K562 (cell line): ENCODE results near the gene UVRAG. TPM values are rescaled to one million over a fixed set of nuclear protein-coding genes. Genes with fewer than 3 reads are reported as not detected.

ENCODE experiments used
- ATAC-seq: fragments of 200-7000 bp; cut with Tn5 transposase; 3 replicates; pipeline ENCODE4 v1.9.1; 2020; ENCODE audit warnings: moderate library complexity
- BruUV-seq: library from RNA; stranded (reverse); fragments of 400-500 nt; replicated peaks from 2 replicates; lab custom pipeline; 2021; lab: Mats Ljungman, UMichigan
- CTCF ChIA-PET: fragments of 300-600 bp; formaldehyde crosslinking; extraction: SDS; loops from one replicate; lab custom pipeline; 2021; ENCODE audit warnings: low intra/inter-chr PET ratio; lab: Yijun Ruan, JAX
- POLR2A ChIA-PET: fragments of 300-600, 350-650 bp; sonication (Branson Sonifier 250); formaldehyde crosslinking; extraction: SDS; loops from one replicate; lab custom pipeline; 2021; ENCODE audit warnings: antibody characterized with exemption, inconsistent platforms; lab: Yijun Ruan, JAX
- DNase-seq, 4 experiments: peaks; one replicate each; pipeline versions ENCODE4 v3.0.0 to v3.0.0-alpha.2; 2011 to 2018; ENCODE audit warnings: low spot score in 3 of 4, mixed read lengths in 3 of 4; ENCODE audit errors: extremely low read depth in 1 of 4
- FAIRE-seq: peaks from 2 replicates; lab custom pipeline; 2011; peaks lifted over from hg19 to GRCh38; lab: Jason Lieb, UNC
- H2AFZ ChIP-seq: 2 replicates; pipeline ENCODE4 v1.6.0; 2011; ENCODE audit warnings: low read depth, low read length, control low read depth, inconsistent platforms
- H3K27ac ChIP-seq: fragments of 200-600 bp; 3 replicates; pipeline ENCODE4 v1.8.0; 2011; ENCODE audit warnings: low read depth, mild to moderate bottlenecking, control low read depth, inconsistent platforms, low read length, moderate library complexity, mixed read lengths; ENCODE audit errors: extremely low read depth
- H3K27me3 ChIP-seq, 2 experiments: fragments of 300-600 bp in 1 of 2; 2 replicates in 1 of 2; 3 replicates in 1 of 2; pipeline versions ENCODE4 v1.6.0 to v1.8.0; 2011; ENCODE audit warnings: inconsistent platforms in 2 of 2, low read length in 2 of 2, mild to moderate bottlenecking in 1 of 2, mixed read lengths in 1 of 2, moderate library complexity in 1 of 2; ENCODE audit not compliant: control insufficient read depth in 2 of 2, insufficient read depth in 2 of 2
- H3K36me3 ChIP-seq: fragments of 300-600 bp; 3 replicates; pipeline ENCODE4 v1.8.0; 2011; ENCODE audit warnings: mild to moderate bottlenecking, low read length, inconsistent platforms; ENCODE audit not compliant: control insufficient read depth, insufficient read depth
- H3K4me1 ChIP-seq, 2 experiments: fragments of 200-600 bp in 1 of 2; replicated peaks in 1 of 2; 2 replicates in 1 of 2; 3 replicates in 1 of 2; pipeline versions ENCODE4 v1.5.1 to v1.8.0; 2011; ENCODE audit warnings: inconsistent platforms in 2 of 2, low read length in 2 of 2, mild to moderate bottlenecking in 1 of 2, mixed read lengths in 1 of 2, moderate library complexity in 1 of 2; ENCODE audit not compliant: control insufficient read depth in 2 of 2, insufficient read depth in 2 of 2
- H3K4me2 ChIP-seq: 2 replicates; pipeline ENCODE4 v1.6.1; 2011; ENCODE audit warnings: low read length, control low read depth, inconsistent platforms, mixed read lengths; ENCODE audit not compliant: insufficient read depth
- H3K4me3 ChIP-seq: fragments of 200-600 bp; sonication (generic), shearing (Covaris generic); 2 replicates; pipeline ENCODE4 v1.5.1; 2016; ENCODE audit warnings: control low read depth, inconsistent platforms
- H3K79me2 ChIP-seq: fragments of 200-600 bp; 3 replicates; pipeline ENCODE4 v1.8.0; 2011; ENCODE audit warnings: low read length, inconsistent platforms; ENCODE audit not compliant: control insufficient read depth, insufficient read depth
- H3K9ac ChIP-seq, 2 experiments: 2 replicates each; pipeline versions ENCODE4 v1.6.0 to v1.6.1; 2011; ENCODE audit warnings: low read depth in 2 of 2, low read length in 2 of 2, control low read depth in 1 of 2, inconsistent platforms in 1 of 2, mild to moderate bottlenecking in 1 of 2, mixed read lengths in 1 of 2; ENCODE audit not compliant: insufficient read depth in 1 of 2
- H3K9me1 ChIP-seq: one replicate; pipeline ENCODE4 v1.6.0; 2011; ENCODE audit warnings: inconsistent platforms, mild to moderate bottlenecking, low read length, moderate library complexity; ENCODE audit not compliant: control insufficient read depth, insufficient read depth
- H3K9me3 ChIP-seq: replicated peaks from 2 replicates; pipeline ENCODE4 v1.5.1; 2011; ENCODE audit warnings: low read depth, low read length, inconsistent platforms; ENCODE audit not compliant: control insufficient read depth, insufficient read depth
- H4K20me1 ChIP-seq: replicated peaks from 2 replicates; pipeline ENCODE4 v1.6.1; 2011; ENCODE audit warnings: low read length, inconsistent platforms, mixed read lengths; ENCODE audit not compliant: control insufficient read depth, insufficient read depth
- ATF7 ChIP-seq: fragments of 450-650 bp; IDR thresholded peaks from 2 replicates; pipeline ENCODE4 v1.7.1; 2014; ENCODE audit warnings: mild to moderate bottlenecking, moderate library complexity
- DACH1 ChIP-seq: fragments of 450-650 bp; IDR thresholded peaks from 2 replicates; pipeline ENCODE4 v1.6.1; 2018; ENCODE audit not compliant: partially characterized antibody
- EZH2 ChIP-seq: IDR thresholded peaks from 2 replicates; pipeline ENCODE4 v1.6.1; 2012; ENCODE audit warnings: low read depth, mild to moderate bottlenecking, inconsistent platforms, low read length, borderline replicate concordance
- JUNB ChIP-seq: fragments of 450-650 bp; formaldehyde crosslinking; conservative IDR thresholded peaks from 2 replicates; pipeline ENCODE4 v1.4.0; 2020; ENCODE audit warnings: mild to moderate bottlenecking
- MCM5 ChIP-seq: fragments of 450-650 bp; IDR thresholded peaks from 2 replicates; pipeline ENCODE4 v1.6.1; 2016; ENCODE audit warnings: low read depth
- NBN ChIP-seq: fragments of 450-650 bp; IDR thresholded peaks from 2 replicates; pipeline ENCODE4 v1.6.1; 2016; ENCODE audit warnings: low read depth, mild to moderate bottlenecking
- RCOR1 ChIP-seq, 2 experiments: IDR thresholded peaks; 2 replicates each; pipeline ENCODE4 v1.6.1; 2012; ENCODE audit warnings: low read depth in 2 of 2, low read length in 2 of 2, borderline replicate concordance in 1 of 2, improper control_type of control experiment in 1 of 2
- SIN3B ChIP-seq: fragments of 450-650 bp; IDR thresholded peaks from 2 replicates; pipeline ENCODE4 v1.6.1; 2017; ENCODE audit warnings: low read depth, mild to moderate bottlenecking, moderate library complexity
- SOX6 ChIP-seq: fragments of 450-650 bp; IDR thresholded peaks from 2 replicates; pipeline ENCODE4 v1.6.1; 2014; ENCODE audit warnings: mild to moderate bottlenecking
- SUPT5H ChIP-seq: fragments of 450-650 bp; IDR thresholded peaks from 2 replicates; pipeline ENCODE4 v1.6.1; 2016
- TEAD1 ChIP-seq, 2 experiments: fragments of 450-650 bp in 1 of 2; sonication (generic) in 1 of 2; formaldehyde crosslinking; IDR thresholded peaks; 2 replicates each; pipeline versions ENCODE4 v1.4.0 to v1.8.0; 2020 to 2022; ENCODE audit warnings: mild to moderate bottlenecking in 2 of 2, missing genetic modification reagents in 1 of 2
- THRAP3 ChIP-seq: fragments of 450-650 bp; IDR thresholded peaks from 2 replicates; pipeline ENCODE4 v1.6.1; 2016; ENCODE audit warnings: mild to moderate bottlenecking, inconsistent platforms, borderline replicate concordance
- U2AF2 ChIP-seq: fragments of 200-400 bp; formaldehyde crosslinking; optimal IDR thresholded peaks from 2 replicates; pipeline ENCODE3; 2017; ENCODE audit warnings: low read depth, mild to moderate bottlenecking, low read length
- ZNF253 ChIP-seq: fragments of 250-450 bp; sonication (Bioruptor Pico); conservative IDR thresholded peaks from 2 replicates; pipeline ENCODE4 v1.6.1; 2021; ENCODE audit warnings: mild to moderate bottlenecking
- in situ Hi-C: fragments of 300-500 bp; cut with MboI; formaldehyde crosslinking; loops from 4 replicates; pipeline ENCODE4 v1.15.0; 2018; ENCODE audit warnings: inconsistent platforms, mixed read lengths
- intact Hi-C: fragments of 100-400 bp; cut with micrococcal nuclease; formaldehyde crosslinking; loops from 2 replicates; pipeline ENCODE4 v1.14.2; 2022
- polyA plus RNA-seq, 8 experiments: library from polyadenylated mRNA; depleted of rRNA in 4 of 8; stranded (reverse) in 5 of 8; unstranded in 3 of 8; fragments of >200 nt; fragmentation: Nextera tagmentation in 2 of 8; fragmentation: Illumina TruSeq in 1 of 8; extraction: Ambion mirVana in 2 of 8; extraction: Trizol in 1 of 8; gene quantifications; 2 replicates each; pipeline versions ENCODE4 v1.2.1 to v1.2.3, GENCODE V29; 2011 to 2014; ENCODE audit warnings: inconsistent platforms in 1 of 8, missing spikeins in 1 of 8
- total RNA-seq, 7 experiments: library from RNA; depleted of rRNA in 6 of 7; stranded (reverse); fragments of >200 nt in 6 of 7; fragmentation: Illumina TruSeq in 2 of 7; extraction: Trizol in 2 of 7; gene quantifications; 2 replicates each; pipeline versions ENCODE4 v1.2.1 to v1.2.3, GENCODE V29; 2011 to 2021; ENCODE audit warnings: low replicate concordance in 1 of 7
- TF ChIP-seq, protein P1 (sequence below): fragments of 450-650 bp; conservative IDR thresholded peaks from 2 replicates; pipeline ENCODE4 v1.6.1; 2016; ENCODE audit warnings: missing genetic modification characterization, low read depth, mild to moderate bottlenecking, control low read depth, missing compliant biosample characterization
- TF ChIP-seq, protein P2 (sequence below), 2 experiments: fragments of 200-800 bp in 1 of 2; sonication (Bioruptor generic) in 1 of 2; sonication (generic) in 1 of 2; formaldehyde crosslinking in 1 of 2; IDR thresholded peaks in 1 of 2; conservative IDR thresholded peaks in 1 of 2; 2 replicates each; pipeline versions ENCODE4 v1.5.0 to v1.6.1; 2016 to 2020; ENCODE audit warnings: missing compliant biosample characterization in 1 of 2, missing genetic modification characterization in 1 of 2, missing genetic modification reagents in 1 of 2
- TF ChIP-seq, protein P3 (sequence below), 3 experiments: IDR thresholded peaks in 2 of 3; conservative IDR thresholded peaks in 1 of 3; 2 replicates each; pipeline ENCODE4 v1.5.1; 2011 to 2012; ENCODE audit warnings: low read length in 3 of 3, mild to moderate bottlenecking in 3 of 3, control low read depth in 2 of 3, improper control_type of control experiment in 1 of 3, inconsistent platforms in 1 of 3, low read depth in 1 of 3, mixed read lengths in 1 of 3, moderate library complexity in 1 of 3; ENCODE audit not compliant: insufficient read depth in 2 of 3

The UVRAG gene
- total and polyA plus RNA-seq, 9 of the 15 experiments (the other 6 are each of a cell fraction or from before 2014, with no cell fraction given): 3.1 to 17.8 (median 12.4) TPM

DNA sequence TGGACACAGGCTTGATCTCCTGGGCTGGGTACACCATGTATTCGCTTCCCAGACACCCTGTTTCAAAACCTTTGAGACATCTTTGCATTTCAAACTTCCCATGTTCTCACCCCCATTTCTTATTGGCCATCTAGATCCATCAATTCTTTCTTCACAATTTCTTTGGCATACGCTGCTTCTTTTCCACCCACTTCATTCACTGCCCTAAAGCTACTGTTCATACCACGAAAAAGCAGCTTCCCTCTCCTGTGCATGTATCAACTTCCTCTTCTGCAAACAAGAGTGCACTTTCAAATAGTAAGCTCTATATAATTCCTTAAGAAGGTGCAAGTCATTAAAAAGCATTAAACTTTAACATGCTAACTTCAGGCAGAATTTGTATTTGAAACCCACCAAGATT, 21.4 kb downstream of the UVRAG start (continued):
- TF ChIP-seq, protein P1, sequence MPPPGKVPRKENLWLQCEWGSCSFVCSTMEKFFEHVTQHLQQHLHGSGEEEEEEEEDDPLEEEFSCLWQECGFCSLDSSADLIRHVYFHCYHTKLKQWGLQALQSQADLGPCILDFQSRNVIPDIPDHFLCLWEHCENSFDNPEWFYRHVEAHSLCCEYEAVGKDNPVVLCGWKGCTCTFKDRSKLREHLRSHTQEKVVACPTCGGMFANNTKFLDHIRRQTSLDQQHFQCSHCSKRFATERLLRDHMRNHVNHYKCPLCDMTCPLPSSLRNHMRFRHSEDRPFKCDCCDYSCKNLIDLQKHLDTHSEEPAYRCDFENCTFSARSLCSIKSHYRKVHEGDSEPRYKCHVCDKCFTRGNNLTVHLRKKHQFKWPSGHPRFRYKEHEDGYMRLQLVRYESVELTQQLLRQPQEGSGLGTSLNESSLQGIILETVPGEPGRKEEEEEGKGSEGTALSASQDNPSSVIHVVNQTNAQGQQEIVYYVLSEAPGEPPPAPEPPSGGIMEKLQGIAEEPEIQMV (tag): no peak

DNA sequence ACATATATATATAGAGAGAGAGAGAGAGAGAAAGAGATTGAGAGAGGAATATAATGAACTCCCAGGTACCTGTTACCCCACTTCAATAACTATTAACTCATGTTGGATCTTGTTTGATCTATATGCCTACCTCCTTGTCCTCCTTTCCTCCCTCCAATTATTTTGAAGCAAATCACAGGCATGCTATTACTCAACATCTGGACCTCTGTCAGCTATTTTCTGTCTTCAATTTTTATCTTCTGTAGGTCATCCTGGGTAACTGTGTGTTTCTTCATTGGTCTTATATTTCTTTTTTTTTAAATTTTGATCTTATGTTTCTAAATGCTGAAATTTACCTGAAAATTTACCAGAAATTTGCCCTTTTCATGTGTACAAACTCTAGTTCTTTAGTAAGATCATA, 24.8 kb downstream of the UVRAG start:
- no peak for ATAC-seq
- no TSS peak for BruUV-seq
- Histone ChIP-seq H3K27ac (no peak overlapping the region), H3K79me2 (peaks cover 19% of the 10 kb centered on the region; the same call in 2 of the 3 replicates), H3K36me3 (no peaks in the 10 kb centered on the region; the same call in 1 of the 3 replicates), H3K9me1 (no peaks in the 10 kb centered on the region), H3K9ac (no peak overlapping the region), H2AFZ (no peak overlapping the region), H3K4me2 (no peak overlapping the region), H3K4me3 (no peak overlapping the region), H3K9me3 (no peaks in the 10 kb centered on the region), H3K27me3 (no peaks in the 10 kb centered on the region), H3K4me1 (peaks cover 0 to 11% of the 10 kb centered on the region in 2 experiments; a peak in 1 of 5 replicates), H4K20me1 (no peaks in the 10 kb centered on the region; the same call in 1 of the 2 replicates)
- CTCF ChIA-PET: no interaction called here
- intact Hi-C loops (no loop called here), in situ Hi-C loops (no loop called here)
- POLR2A ChIA-PET: interaction anchor here (0.7 to 1.1 kb wide), 2 partner anchors 11 to 20 kb away, joined by 3 read pairs; no protein-coding TSS in a partner anchor
- DNase-seq: no peak
- FAIRE-seq: no peak
- TF ChIP-seq, protein P2, sequence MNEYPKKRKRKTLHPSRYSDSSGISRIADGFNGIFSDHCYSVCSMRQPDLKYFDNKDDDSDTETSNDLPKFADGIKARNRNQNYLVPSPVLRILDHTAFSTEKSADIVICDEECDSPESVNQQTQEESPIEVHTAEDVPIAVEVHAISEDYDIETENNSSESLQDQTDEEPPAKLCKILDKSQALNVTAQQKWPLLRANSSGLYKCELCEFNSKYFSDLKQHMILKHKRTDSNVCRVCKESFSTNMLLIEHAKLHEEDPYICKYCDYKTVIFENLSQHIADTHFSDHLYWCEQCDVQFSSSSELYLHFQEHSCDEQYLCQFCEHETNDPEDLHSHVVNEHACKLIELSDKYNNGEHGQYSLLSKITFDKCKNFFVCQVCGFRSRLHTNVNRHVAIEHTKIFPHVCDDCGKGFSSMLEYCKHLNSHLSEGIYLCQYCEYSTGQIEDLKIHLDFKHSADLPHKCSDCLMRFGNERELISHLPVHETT (CRISPR knock-in tag; conservative IDR thresholded peaks at IDR 0.05 in 1 of 2, IDR thresholded peaks at IDR 0.05 in 1 of 2): no peak
- TF ChIP-seq JUNB (CRISPR knock-in tag) (no peak), NBN (no peak), MCM5 (no peak), SOX6 (no peak), SIN3B (no peak), THRAP3 (no peak), U2AF2 (no peak), TEAD1 (CRISPR knock-in tag; IDR thresholded peaks at IDR 0.05) (no peak), SUPT5H (no peak), ATF7 (no peak), RCOR1 (IDR thresholded peaks at IDR 0.05; ENCODE audit: borderline replicate concordance in 1 of 2, low read depth in 2 of 2, low read length in 2 of 2) (no peak), DACH1 (no peak), ZNF253 (CRISPR knock-in tag) (no peak), EZH2 (no peak)
- TF ChIP-seq, protein P3, sequence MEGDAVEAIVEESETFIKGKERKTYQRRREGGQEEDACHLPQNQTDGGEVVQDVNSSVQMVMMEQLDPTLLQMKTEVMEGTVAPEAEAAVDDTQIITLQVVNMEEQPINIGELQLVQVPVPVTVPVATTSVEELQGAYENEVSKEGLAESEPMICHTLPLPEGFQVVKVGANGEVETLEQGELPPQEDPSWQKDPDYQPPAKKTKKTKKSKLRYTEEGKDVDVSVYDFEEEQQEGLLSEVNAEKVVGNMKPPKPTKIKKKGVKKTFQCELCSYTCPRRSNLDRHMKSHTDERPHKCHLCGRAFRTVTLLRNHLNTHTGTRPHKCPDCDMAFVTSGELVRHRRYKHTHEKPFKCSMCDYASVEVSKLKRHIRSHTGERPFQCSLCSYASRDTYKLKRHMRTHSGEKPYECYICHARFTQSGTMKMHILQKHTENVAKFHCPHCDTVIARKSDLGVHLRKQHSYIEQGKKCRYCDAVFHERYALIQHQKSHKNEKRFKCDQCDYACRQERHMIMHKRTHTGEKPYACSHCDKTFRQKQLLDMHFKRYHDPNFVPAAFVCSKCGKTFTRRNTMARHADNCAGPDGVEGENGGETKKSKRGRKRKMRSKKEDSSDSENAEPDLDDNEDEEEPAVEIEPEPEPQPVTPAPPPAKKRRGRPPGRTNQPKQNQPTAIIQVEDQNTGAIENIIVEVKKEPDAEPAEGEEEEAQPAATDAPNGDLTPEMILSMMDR (IDR thresholded peaks at IDR 0.05 in 2 of 3, conservative IDR thresholded peaks at IDR 0.05 in 1 of 3; ENCODE audit: insufficient read depth in 2 of 3, low read depth in 1 of 3, low read length in 3 of 3): no peak
